ENCODE results near the gene BSPRY. TPM values are rescaled to one million over a fixed set of nuclear protein-coding genes. Genes with fewer than 3 reads are reported as not detected.

Gene BSPRY
- total RNA-seq, 1 donor from 2014 or later = 19.7 TPM

DNA sequence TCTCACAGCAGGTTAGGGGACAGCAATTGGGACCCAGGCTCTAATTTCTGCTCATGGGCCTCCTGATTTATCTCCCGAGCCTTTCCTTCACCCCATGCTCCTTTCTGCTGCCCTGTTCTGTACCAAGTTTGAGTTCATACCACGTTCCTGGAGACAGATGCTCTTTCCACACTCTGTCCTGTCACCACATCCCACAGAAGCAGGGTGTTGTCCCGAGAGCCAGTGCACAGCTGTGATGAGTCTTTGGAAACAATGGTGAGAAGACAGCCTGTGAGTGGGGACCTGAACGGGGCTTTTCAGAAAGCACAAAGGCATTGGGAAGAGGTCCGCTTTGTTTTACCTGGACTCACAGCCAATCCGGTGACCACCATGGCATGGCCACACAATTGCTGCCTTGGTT is 26.7 kb upstream of the BSPRY start:
- Mint-ChIP-seq H3K27me3 (no peaks in the 10 kb centered on the region), H3K27ac (no peak overlapping the region), H3K4me3 (ENCODE audit: low read depth) (no peak overlapping the region), H3K9me3 (ENCODE audit: low read depth) (no peaks in the 10 kb centered on the region), H3K36me3 (ENCODE audit: insufficient read depth) (no peaks in the 10 kb centered on the region), H3K4me1 (ENCODE audit: low read depth) (no peaks in the 10 kb centered on the region)
- TF ChIP-seq, protein P1, sequence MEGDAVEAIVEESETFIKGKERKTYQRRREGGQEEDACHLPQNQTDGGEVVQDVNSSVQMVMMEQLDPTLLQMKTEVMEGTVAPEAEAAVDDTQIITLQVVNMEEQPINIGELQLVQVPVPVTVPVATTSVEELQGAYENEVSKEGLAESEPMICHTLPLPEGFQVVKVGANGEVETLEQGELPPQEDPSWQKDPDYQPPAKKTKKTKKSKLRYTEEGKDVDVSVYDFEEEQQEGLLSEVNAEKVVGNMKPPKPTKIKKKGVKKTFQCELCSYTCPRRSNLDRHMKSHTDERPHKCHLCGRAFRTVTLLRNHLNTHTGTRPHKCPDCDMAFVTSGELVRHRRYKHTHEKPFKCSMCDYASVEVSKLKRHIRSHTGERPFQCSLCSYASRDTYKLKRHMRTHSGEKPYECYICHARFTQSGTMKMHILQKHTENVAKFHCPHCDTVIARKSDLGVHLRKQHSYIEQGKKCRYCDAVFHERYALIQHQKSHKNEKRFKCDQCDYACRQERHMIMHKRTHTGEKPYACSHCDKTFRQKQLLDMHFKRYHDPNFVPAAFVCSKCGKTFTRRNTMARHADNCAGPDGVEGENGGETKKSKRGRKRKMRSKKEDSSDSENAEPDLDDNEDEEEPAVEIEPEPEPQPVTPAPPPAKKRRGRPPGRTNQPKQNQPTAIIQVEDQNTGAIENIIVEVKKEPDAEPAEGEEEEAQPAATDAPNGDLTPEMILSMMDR (IDR thresholded peaks at IDR 0.05; ENCODE audit: unreplicated experiment) = no peak
- DNase-seq (ENCODE audit: low spot score, unreplicated experiment) = no peak

DNA sequence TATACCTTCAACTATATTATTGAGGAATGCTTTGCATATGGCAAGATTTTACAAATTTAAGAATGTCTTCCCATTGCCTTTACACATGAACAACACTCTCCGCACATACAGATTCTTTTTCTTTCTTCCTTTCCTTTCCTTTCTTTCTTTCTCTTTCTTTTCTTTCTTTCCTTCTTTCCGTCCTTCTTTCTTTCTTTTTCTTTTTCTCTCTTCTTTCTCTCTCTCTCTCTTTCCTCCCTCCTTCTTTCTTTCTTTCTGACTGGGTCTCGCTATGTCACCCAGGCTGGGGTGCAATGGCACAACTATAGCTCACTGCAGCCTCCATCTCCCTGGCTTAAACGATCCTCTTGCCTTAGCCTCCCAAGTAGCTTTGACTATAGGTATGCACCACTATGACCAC is 23.1 kb upstream of the BSPRY start:
- Mint-ChIP-seq H3K4me3 (ENCODE audit: low read depth) (no peak overlapping the region), H3K4me1 (ENCODE audit: low read depth) (peaks cover 10% of the 10 kb centered on the region), H3K36me3 (ENCODE audit: insufficient read depth) (no peaks in the 10 kb centered on the region), H3K27ac (no peak overlapping the region), H3K9me3 (ENCODE audit: low read depth) (no peaks in the 10 kb centered on the region), H3K27me3 (no peaks in the 10 kb centered on the region)
- DNase-seq (ENCODE audit: low spot score, unreplicated experiment) = no peak
- TF ChIP-seq, protein P1 (IDR thresholded peaks at IDR 0.05; ENCODE audit: unreplicated experiment) = no peak

DNA sequence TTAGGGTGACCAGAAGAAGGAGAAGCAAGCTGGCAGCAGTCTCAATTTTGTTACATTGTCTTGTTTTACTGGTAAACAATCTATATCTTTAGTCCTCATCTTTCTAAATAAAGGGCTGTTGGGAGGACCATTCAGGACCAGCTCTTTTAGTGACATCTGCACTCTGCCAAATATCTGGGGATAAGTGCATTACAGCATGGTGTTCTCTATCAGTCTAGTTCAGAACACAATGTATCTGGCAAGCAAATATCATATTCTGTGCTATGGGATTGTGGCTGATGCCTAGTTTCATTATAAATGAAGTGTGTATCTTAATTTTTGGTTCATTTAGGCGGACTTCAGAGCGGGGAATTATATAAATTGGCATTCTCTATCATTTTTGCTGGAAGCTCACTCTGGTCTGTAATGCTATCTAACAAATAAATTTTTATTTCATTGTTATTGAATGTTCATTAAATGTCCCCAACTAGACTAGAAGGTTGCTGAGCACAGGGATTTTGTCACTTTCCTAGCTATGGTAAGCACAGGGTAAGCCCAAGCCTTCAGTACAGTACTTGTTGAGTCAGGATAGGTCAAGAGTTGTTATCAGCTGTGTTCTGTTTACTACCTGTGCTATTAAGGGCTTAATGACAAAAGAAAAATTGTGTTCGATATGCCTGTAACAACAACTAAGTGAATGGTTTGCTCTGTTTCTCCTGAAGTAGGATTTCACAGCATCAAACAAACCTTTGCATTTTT is 21.1 kb upstream of the BSPRY start:
- Mint-ChIP-seq H3K4me3 (ENCODE audit: low read depth) (no peak overlapping the region), H3K36me3 (ENCODE audit: insufficient read depth) (peaks cover 4% of the 10 kb centered on the region), H3K4me1 (ENCODE audit: low read depth) (peaks cover 10% of the 10 kb centered on the region), H3K27me3 (no peaks in the 10 kb centered on the region), H3K9me3 (ENCODE audit: low read depth) (no peaks in the 10 kb centered on the region), H3K27ac (no peak overlapping the region)
- TF ChIP-seq, protein P1 (IDR thresholded peaks at IDR 0.05; ENCODE audit: unreplicated experiment) = no peak
- DNase-seq (ENCODE audit: low spot score, unreplicated experiment) = no peak

DNA sequence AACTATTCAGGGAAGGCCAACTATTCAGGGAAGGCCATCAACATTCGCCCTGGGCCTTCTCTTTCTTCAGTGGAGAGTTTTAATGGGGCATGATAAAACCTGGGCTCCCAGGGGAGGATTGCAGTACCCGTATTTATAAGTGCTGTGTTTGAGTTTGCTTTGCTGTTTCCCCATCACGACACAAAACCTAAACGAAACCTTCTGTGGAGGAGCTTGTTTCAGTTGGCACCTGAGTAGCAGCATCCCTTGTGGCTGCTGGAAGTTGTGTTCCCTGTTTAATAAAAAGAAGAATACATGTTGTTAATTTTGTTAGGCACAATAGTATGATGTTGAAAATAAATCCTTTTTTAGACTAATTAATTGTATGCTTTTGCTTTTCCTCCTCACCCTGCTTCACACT is 17.6 kb upstream of the BSPRY start:
- Mint-ChIP-seq H3K9me3 (ENCODE audit: low read depth) (no peaks in the 10 kb centered on the region), H3K27me3 (no peaks in the 10 kb centered on the region), H3K4me1 (ENCODE audit: low read depth) (peaks cover 10% of the 10 kb centered on the region), H3K4me3 (ENCODE audit: low read depth) (no peak overlapping the region), H3K27ac (no peak overlapping the region), H3K36me3 (ENCODE audit: insufficient read depth) (peaks cover 4% of the 10 kb centered on the region)
- TF ChIP-seq, protein P1 (IDR thresholded peaks at IDR 0.05; ENCODE audit: unreplicated experiment) = no peak
- no peak for DNase-seq (ENCODE audit: low spot score, unreplicated experiment)

DNA sequence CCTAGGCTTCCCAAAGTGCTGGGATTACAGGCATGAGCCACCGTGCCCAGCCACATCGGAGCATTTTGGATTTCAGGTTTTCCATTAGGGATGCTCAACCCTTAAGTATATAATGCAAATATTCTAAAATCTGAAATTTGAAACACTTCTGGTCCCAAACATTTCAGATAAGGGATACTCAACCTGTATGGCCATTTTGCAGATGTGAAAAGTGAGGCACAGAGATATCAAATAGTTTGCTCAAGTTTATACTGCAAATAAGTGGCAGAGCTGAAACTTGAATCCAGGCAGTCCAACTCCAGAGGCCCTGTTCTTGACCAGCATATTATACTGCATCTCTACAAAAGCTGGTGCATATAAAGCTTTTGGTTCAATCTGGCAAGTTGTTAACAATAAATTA is 11.6 kb upstream of the BSPRY start:
- TF ChIP-seq, protein P1 (IDR thresholded peaks at IDR 0.05; ENCODE audit: unreplicated experiment) = no peak
- DNase-seq (ENCODE audit: low spot score, unreplicated experiment) = no peak
- H3K9me3 Mint-ChIP-seq (ENCODE audit: low read depth) = no peaks in the 10 kb centered on the region
- H3K36me3 Mint-ChIP-seq (ENCODE audit: insufficient read depth) = peaks cover 1% of the 10 kb centered on the region
- H3K27ac Mint-ChIP-seq = no peak overlapping the region
- peaks cover 11% of the 10 kb centered on the region for H3K4me1 Mint-ChIP-seq (ENCODE audit: low read depth)
- H3K4me3 Mint-ChIP-seq (ENCODE audit: low read depth) = no peak overlapping the region
- peaks cover 2% of the 10 kb centered on the region for H3K27me3 Mint-ChIP-seq
